ENCODE data around the gene SPEF2.

Gene SPEF2

DNA sequence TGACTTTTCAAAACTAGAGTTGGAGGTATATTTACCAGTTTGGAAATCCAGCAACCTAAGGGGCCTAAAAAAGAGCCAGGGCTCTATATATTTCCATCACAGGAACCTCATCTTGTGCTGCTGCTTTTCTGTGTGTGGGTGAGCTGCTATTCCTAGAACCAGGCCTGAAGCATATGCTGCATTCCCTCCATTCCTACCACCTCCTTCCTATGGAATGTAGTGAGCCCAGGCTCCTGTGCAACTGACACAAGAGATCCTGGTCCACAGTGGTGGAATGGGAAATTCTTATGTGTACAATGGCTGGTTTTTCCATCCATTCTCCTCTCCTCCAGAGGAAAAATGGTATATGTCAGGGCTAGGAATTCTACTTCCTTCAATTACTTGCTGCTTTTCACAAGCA is 39.1 kb downstream of the SPEF2 start:
- TF ChIP-seq SUZ12 (IDR thresholded peaks at IDR 0.05; ENCODE audit: extremely low read depth, insufficient read depth, insufficient read length): no peak
- TF ChIP-seq YY1 (IDR thresholded peaks at IDR 0.05; ENCODE audit: insufficient read depth, insufficient read length): no peak
- no peak for TF ChIP-seq ZNF274 (IDR thresholded peaks at IDR 0.05; ENCODE audit: low read depth, low read length)
- peak; percentile 11 for DNase-seq (ENCODE audit: low read depth, low spot score)
- no peaks in the 10 kb centered on the region for H3K9me3 ChIP-seq (ENCODE audit: insufficient read depth, low read length)
- no peak overlapping the region for H3K4me3 ChIP-seq (ENCODE audit: insufficient read length, low read depth)
- no peak overlapping the region for H3K9ac ChIP-seq (ENCODE audit: insufficient read length, low read depth)
- H3K4me1 ChIP-seq (ENCODE audit: insufficient read depth, insufficient read length): no peaks in the 10 kb centered on the region
- no peaks in the 10 kb centered on the region for H3K27me3 ChIP-seq (ENCODE audit: insufficient read depth, insufficient read length)
- no peaks in the 10 kb centered on the region for H3K36me3 ChIP-seq (ENCODE audit: insufficient read depth, insufficient read length, low read length)

DNA sequence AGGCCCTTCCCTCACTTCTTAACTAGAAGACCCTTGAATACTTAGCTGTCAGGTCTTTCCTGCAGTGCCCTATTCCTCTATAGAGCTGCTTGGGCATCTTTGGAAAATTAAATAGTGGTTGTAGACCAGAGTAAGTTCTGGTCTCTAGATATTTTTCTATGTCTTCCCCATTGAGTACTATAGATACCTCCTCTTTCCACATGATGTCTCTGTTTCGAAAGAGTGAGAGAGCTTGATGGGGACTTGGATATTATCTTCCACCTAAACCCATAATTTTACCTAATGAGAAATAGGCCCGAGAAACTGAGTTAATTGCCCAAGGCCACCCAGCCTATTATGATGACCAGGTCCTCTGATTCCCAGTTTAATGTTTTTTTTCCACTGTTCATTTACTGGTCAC is 40.2 kb downstream of the SPEF2 start:
- Histone ChIP-seq H3K4me3 (ENCODE audit: insufficient read length, low read depth) (no peak overlapping the region), H3K27me3 (ENCODE audit: insufficient read depth, insufficient read length) (no peaks in the 10 kb centered on the region), H3K9me3 (ENCODE audit: insufficient read depth, low read length) (no peaks in the 10 kb centered on the region), H3K9ac (ENCODE audit: insufficient read length, low read depth) (no peak overlapping the region), H3K36me3 (ENCODE audit: insufficient read depth, insufficient read length, low read length) (no peaks in the 10 kb centered on the region), H3K4me1 (ENCODE audit: insufficient read depth, insufficient read length) (no peaks in the 10 kb centered on the region)
- TF ChIP-seq YY1 (IDR thresholded peaks at IDR 0.05; ENCODE audit: insufficient read depth, insufficient read length): no peak
- DNase-seq (ENCODE audit: low read depth, low spot score): no peak

DNA sequence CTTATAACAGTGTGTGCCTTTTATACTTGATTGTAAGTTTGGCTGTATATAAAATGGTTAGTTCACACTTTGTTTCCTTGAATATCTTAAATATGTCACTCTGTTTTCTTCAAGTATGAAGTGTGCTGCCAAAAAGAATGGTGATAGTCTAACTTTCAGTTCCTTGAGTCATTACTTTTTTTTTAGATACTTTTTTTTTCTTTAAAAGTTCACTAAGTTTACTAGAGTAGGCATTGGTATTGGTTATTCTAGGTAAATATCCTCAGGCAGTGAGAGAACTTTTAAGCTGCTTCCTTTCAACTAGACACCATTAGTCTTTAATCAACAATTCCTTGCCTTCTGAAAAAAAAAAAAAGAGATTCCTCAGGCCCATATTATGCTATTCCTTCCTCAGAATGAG is 41.9 kb downstream of the SPEF2 start:
- DNase-seq (ENCODE audit: low read depth, low spot score): no peak
- no peak overlapping the region for H3K4me3 ChIP-seq (ENCODE audit: insufficient read length, low read depth)
- no peak for TF ChIP-seq ZNF274 (IDR thresholded peaks at IDR 0.05; ENCODE audit: low read depth, low read length)
- no peak for TF ChIP-seq YY1 (IDR thresholded peaks at IDR 0.05; ENCODE audit: insufficient read depth, insufficient read length)
- no peak for TF ChIP-seq SUZ12 (IDR thresholded peaks at IDR 0.05; ENCODE audit: extremely low read depth, insufficient read depth, insufficient read length)
- H3K36me3 ChIP-seq (ENCODE audit: insufficient read depth, insufficient read length, low read length): no peaks in the 10 kb centered on the region
- no peaks in the 10 kb centered on the region for H3K27me3 ChIP-seq (ENCODE audit: insufficient read depth, insufficient read length)
- H3K4me1 ChIP-seq (ENCODE audit: insufficient read depth, insufficient read length): no peaks in the 10 kb centered on the region
- no peak overlapping the region for H3K9ac ChIP-seq (ENCODE audit: insufficient read length, low read depth)
- H3K9me3 ChIP-seq (ENCODE audit: insufficient read depth, low read length): no peaks in the 10 kb centered on the region

DNA sequence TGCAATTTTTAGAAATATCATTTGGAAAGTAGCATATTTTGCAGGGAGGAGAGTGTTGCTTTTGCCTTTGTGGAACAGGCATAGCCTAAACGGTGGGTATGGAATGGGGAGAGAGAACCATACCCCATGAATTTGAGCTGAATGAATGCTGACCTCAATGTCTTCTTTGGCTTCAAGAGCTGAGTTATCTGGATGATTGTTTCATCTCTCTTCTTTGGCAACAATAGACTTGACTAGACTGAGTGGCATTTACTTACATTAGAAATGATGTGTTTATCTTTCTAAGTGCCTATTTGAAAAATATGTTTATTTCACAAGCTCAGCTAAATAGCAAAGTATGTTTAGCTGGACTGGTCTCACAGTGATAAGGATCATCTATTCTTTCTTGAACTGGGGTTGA is 42.8 kb downstream of the SPEF2 start:
- DNase-seq (ENCODE audit: low read depth, low spot score): no peak
- no peak for TF ChIP-seq SUZ12 (IDR thresholded peaks at IDR 0.05; ENCODE audit: extremely low read depth, insufficient read depth, insufficient read length)
- no peak for TF ChIP-seq YY1 (IDR thresholded peaks at IDR 0.05; ENCODE audit: insufficient read depth, insufficient read length)
- no peak for TF ChIP-seq ZNF274 (IDR thresholded peaks at IDR 0.05; ENCODE audit: low read depth, low read length)
- Histone ChIP-seq H3K9me3 (ENCODE audit: insufficient read depth, low read length) (no peaks in the 10 kb centered on the region), H3K27me3 (ENCODE audit: insufficient read depth, insufficient read length) (no peaks in the 10 kb centered on the region), H3K36me3 (ENCODE audit: insufficient read depth, insufficient read length, low read length) (no peaks in the 10 kb centered on the region), H3K9ac (ENCODE audit: insufficient read length, low read depth) (no peak overlapping the region), H3K4me3 (ENCODE audit: insufficient read length, low read depth) (no peak overlapping the region), H3K4me1 (ENCODE audit: insufficient read depth, insufficient read length) (no peaks in the 10 kb centered on the region)

DNA sequence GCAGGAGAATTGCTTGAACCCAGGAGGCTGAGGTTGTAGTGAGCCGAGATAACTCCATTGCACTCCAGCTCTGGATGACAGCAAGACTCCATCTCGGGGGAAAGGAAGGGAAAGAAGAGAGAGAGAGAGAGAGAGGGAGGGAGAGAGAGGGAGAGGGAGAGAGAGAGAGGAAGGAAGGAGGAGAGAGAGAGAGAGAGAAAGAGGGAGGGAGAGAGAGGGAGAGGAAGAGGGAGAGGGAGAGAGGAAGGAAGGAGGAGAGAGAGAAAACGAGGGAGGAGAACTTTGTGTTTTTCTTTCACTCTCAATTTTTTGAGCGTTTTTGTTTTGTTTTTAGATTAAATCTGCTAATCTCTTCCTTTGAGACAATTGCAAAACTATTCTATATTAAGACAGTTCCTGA is 46.9 kb downstream of the SPEF2 start:
- no peaks in the 10 kb centered on the region for H3K36me3 ChIP-seq (ENCODE audit: insufficient read depth, insufficient read length, low read length)
- H3K9me3 ChIP-seq (ENCODE audit: insufficient read depth, low read length): no peaks in the 10 kb centered on the region
- no peak for DNase-seq (ENCODE audit: low read depth, low spot score)
- TF ChIP-seq YY1 (IDR thresholded peaks at IDR 0.05; ENCODE audit: insufficient read depth, insufficient read length) (no peak), SUZ12 (IDR thresholded peaks at IDR 0.05; ENCODE audit: extremely low read depth, insufficient read depth, insufficient read length) (no peak), ZNF274 (IDR thresholded peaks at IDR 0.05; ENCODE audit: low read depth, low read length) (no peak)
- H3K27me3 ChIP-seq (ENCODE audit: insufficient read depth, insufficient read length): no peaks in the 10 kb centered on the region
- H3K4me1 ChIP-seq (ENCODE audit: insufficient read depth, insufficient read length): no peaks in the 10 kb centered on the region
- H3K9ac ChIP-seq (ENCODE audit: insufficient read length, low read depth): no peak overlapping the region
- no peak overlapping the region for H3K4me3 ChIP-seq (ENCODE audit: insufficient read length, low read depth)

DNA sequence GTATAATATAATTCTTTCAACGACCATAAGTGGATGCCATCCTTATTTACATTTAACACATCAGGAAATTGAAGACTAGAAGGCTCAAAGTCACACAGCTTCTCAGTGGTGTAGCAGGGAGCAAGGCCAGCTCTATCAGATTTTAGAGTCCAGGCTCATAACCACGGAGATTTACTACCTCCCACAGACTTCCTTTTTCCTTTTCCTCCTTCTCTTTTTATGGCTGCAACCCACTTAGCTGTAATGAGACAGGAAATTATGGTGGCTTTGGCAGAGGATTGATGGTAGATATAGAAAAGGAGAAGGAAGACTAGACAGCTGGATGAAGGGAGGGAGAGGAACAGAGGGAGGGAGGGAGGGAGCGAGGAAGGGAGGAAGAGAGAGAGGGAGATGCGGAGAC is 47.4 kb downstream of the SPEF2 start:
- Histone ChIP-seq H3K9me3 (ENCODE audit: insufficient read depth, low read length) (no peaks in the 10 kb centered on the region), H3K36me3 (ENCODE audit: insufficient read depth, insufficient read length, low read length) (no peaks in the 10 kb centered on the region), H3K4me1 (ENCODE audit: insufficient read depth, insufficient read length) (no peaks in the 10 kb centered on the region), H3K9ac (ENCODE audit: insufficient read length, low read depth) (no peak overlapping the region), H3K27me3 (ENCODE audit: insufficient read depth, insufficient read length) (no peaks in the 10 kb centered on the region), H3K4me3 (ENCODE audit: insufficient read length, low read depth) (no peak overlapping the region)
- TF ChIP-seq YY1 (IDR thresholded peaks at IDR 0.05; ENCODE audit: insufficient read depth, insufficient read length) (no peak), SUZ12 (IDR thresholded peaks at IDR 0.05; ENCODE audit: extremely low read depth, insufficient read depth, insufficient read length) (no peak), ZNF274 (IDR thresholded peaks at IDR 0.05; ENCODE audit: low read depth, low read length) (no peak)
- no peak for DNase-seq (ENCODE audit: low read depth, low spot score)

DNA sequence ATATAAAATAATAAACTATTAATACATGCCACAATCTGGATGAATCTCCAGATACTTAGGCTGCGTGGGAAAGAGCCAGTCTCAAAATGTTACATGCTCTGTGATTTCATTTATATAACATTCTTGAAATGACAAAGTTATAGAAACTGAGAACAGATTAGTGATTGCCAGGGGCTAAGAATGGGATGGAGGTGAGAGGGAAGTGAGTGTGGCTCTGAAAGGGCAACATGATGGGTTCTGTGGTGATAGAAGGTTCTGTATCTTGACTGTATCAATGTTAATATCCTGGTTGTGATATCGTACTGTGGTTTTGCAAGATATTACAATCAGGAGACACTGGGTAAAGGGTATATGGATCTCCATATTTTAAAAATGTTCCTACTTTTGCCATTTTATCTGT is 50.7 kb downstream of the SPEF2 start:
- Histone ChIP-seq H3K27me3 (ENCODE audit: insufficient read depth, insufficient read length) (no peaks in the 10 kb centered on the region), H3K36me3 (ENCODE audit: insufficient read depth, insufficient read length, low read length) (no peaks in the 10 kb centered on the region), H3K9me3 (ENCODE audit: insufficient read depth, low read length) (no peaks in the 10 kb centered on the region), H3K4me3 (ENCODE audit: insufficient read length, low read depth) (no peak overlapping the region), H3K9ac (ENCODE audit: insufficient read length, low read depth) (no peak overlapping the region), H3K4me1 (ENCODE audit: insufficient read depth, insufficient read length) (no peaks in the 10 kb centered on the region)
- DNase-seq (ENCODE audit: low read depth, low spot score): no peak
- no peak for TF ChIP-seq YY1 (IDR thresholded peaks at IDR 0.05; ENCODE audit: insufficient read depth, insufficient read length)
- TF ChIP-seq ZNF274 (IDR thresholded peaks at IDR 0.05; ENCODE audit: low read depth, low read length): no peak
- TF ChIP-seq SUZ12 (IDR thresholded peaks at IDR 0.05; ENCODE audit: extremely low read depth, insufficient read depth, insufficient read length): no peak

DNA sequence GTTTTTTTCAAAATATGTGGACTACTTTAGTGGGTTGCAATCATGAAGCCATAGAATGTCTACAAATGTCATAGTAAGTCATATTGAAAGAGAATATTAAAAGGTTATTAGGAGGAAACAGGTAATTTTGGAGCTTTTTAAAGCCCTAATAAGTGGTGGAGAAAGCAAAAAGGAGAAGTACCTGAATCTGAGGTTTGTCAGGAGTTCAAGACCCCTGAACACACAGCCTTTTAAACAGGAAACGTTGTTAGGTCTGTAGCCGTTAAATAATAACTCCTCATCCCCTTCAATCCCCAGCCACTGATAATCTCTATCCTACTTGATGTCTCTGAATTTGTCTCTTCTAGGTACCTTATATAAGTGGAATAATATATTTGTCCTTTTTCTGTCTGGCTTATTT is 51.1 kb downstream of the SPEF2 start:
- Histone ChIP-seq H3K9me3 (ENCODE audit: insufficient read depth, low read length) (no peaks in the 10 kb centered on the region), H3K27me3 (ENCODE audit: insufficient read depth, insufficient read length) (no peaks in the 10 kb centered on the region), H3K9ac (ENCODE audit: insufficient read length, low read depth) (no peak overlapping the region), H3K36me3 (ENCODE audit: insufficient read depth, insufficient read length, low read length) (no peaks in the 10 kb centered on the region), H3K4me1 (ENCODE audit: insufficient read depth, insufficient read length) (no peaks in the 10 kb centered on the region), H3K4me3 (ENCODE audit: insufficient read length, low read depth) (no peak overlapping the region)
- TF ChIP-seq ZNF274 (IDR thresholded peaks at IDR 0.05; ENCODE audit: low read depth, low read length) (no peak), YY1 (IDR thresholded peaks at IDR 0.05; ENCODE audit: insufficient read depth, insufficient read length) (no peak), SUZ12 (IDR thresholded peaks at IDR 0.05; ENCODE audit: extremely low read depth, insufficient read depth, insufficient read length) (no peak)
- no peak for DNase-seq (ENCODE audit: low read depth, low spot score)

All from NT2/D1 (cell line).